Measurements from ENCODE around the gene RNF146. TPM values are rescaled to one million over a fixed set of nuclear protein-coding genes. Genes with fewer than 3 reads are reported as not detected.

Gene RNF146
- total and polyA plus RNA-seq, 9 of the 15 experiments (the other 6 are each of a cell fraction or from before 2014, with no cell fraction given), result 8.4 to 30.5 (median 17.5) TPM

DNA sequence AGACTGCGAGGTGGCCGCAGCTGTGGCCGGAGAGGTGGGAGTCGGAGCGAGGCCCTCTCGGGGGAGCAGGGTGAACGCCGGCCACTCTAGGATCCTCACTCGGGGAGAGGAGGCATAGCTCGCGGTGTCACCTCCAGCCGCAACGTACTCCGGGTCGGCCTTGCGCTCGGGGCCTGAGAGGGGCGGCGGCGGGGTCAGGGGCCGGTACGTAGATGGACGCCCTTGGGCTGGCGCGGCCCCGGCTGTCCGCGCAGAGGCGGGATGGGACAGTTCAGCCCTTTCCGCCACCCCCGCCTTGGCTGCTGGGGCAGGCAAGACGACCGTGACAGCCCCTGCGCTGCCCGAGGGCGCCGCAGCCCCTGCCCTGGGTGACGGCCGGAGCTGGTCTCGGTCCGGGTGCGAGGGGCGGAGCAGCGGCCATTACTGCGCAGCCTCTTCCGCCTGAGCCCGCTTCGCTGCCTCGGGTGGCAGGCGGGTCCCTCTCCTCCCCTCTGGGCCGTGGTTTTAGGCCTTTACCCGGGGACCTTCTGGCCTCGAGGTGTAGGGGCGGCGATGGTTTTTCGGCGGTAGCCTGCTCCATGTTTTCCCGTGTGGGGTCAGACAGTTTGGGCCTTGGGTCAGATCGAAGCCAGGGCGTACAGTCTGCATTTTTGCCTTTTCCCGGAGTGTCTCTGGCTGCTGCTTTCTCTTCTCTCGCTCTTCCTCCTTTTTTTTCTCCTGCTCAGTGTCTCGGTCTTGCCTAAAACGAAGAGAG lies 405 bp downstream of the RNF146 start (continued):
- TF ChIP-seq CTBP1 (IDR thresholded peaks at IDR 0.05; ENCODE audit: borderline replicate concordance) (peak; percentile 27; the same call in 1 of the 2 replicates), SAP30 (IDR thresholded peaks at IDR 0.05; ENCODE audit: borderline replicate concordance, insufficient read depth, low read depth, low read length, poor library complexity, severe bottlenecking) (peak; percentile 31), ZNF584 (CRISPR knock-in tag; IDR thresholded peaks at IDR 0.05; ENCODE audit: low read depth) (no peak), ATF1 (CRISPR knock-in tag; IDR thresholded peaks at IDR 0.05) (no peak), ATF1 (tag; IDR thresholded peaks at IDR 0.05) (peak; percentile 52; the same call in 1 of the 2 replicates), ZBTB7A (IDR thresholded peaks at IDR 0.05; ENCODE audit: borderline replicate concordance, control insufficient read depth, low read depth, low read length) (peak; percentile 31), RBFOX2 (IDR thresholded peaks at IDR 0.05; ENCODE audit: low read depth, low read length) (peak; percentile 98), SIX5 (IDR thresholded peaks at IDR 0.05; ENCODE audit: borderline replicate concordance in 1 of 2, insufficient read depth in 1 of 2, low read depth in 1 of 2, low read length in 2 of 2) (no peak), KLF13 (tag; IDR thresholded peaks at IDR 0.05; ENCODE audit: borderline replicate concordance, low read depth) (no peak), CBX1 (IDR thresholded peaks at IDR 0.05; ENCODE audit: low read depth) (peak; percentile 58), JUND (IDR thresholded peaks at IDR 0.05; ENCODE audit: borderline replicate concordance, low read depth, low read length) (no peak), JUND (tag; IDR thresholded peaks at IDR 0.05; ENCODE audit: borderline replicate concordance, low read depth, low read length) (no peak)
- TF ChIP-seq, protein P1, sequence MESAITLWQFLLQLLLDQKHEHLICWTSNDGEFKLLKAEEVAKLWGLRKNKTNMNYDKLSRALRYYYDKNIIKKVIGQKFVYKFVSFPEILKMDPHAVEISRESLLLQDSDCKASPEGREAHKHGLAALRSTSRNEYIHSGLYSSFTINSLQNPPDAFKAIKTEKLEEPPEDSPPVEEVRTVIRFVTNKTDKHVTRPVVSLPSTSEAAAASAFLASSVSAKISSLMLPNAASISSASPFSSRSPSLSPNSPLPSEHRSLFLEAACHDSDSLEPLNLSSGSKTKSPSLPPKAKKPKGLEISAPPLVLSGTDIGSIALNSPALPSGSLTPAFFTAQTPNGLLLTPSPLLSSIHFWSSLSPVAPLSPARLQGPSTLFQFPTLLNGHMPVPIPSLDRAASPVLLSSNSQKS (CRISPR knock-in tag; IDR thresholded peaks at IDR 0.05), result no peak
- TF ChIP-seq, protein P2, sequence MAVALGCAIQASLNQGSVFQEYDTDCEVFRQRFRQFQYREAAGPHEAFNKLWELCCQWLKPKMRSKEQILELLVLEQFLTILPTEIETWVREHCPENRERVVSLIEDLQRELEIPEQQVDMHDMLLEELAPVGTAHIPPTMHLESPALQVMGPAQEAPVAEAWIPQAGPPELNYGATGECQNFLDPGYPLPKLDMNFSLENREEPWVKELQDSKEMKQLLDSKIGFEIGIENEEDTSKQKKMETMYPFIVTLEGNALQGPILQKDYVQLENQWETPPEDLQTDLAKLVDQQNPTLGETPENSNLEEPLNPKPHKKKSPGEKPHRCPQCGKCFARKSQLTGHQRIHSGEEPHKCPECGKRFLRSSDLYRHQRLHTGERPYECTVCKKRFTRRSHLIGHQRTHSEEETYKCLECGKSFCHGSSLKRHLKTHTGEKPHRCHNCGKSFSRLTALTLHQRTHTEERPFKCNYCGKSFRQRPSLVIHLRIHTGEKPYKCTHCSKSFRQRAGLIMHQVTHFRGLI (CRISPR knock-in tag; IDR thresholded peaks at IDR 0.05), result no peak
- TF ChIP-seq, protein P3, sequence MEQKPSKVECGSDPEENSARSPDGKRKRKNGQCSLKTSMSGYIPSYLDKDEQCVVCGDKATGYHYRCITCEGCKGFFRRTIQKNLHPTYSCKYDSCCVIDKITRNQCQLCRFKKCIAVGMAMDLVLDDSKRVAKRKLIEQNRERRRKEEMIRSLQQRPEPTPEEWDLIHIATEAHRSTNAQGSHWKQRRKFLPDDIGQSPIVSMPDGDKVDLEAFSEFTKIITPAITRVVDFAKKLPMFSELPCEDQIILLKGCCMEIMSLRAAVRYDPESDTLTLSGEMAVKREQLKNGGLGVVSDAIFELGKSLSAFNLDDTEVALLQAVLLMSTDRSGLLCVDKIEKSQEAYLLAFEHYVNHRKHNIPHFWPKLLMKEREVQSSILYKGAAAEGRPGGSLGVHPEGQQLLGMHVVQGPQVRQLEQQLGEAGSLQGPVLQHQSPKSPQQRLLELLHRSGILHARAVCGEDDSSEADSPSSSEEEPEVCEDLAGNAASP (IDR thresholded peaks at IDR 0.05), result no peak
- TF ChIP-seq, protein P4, sequence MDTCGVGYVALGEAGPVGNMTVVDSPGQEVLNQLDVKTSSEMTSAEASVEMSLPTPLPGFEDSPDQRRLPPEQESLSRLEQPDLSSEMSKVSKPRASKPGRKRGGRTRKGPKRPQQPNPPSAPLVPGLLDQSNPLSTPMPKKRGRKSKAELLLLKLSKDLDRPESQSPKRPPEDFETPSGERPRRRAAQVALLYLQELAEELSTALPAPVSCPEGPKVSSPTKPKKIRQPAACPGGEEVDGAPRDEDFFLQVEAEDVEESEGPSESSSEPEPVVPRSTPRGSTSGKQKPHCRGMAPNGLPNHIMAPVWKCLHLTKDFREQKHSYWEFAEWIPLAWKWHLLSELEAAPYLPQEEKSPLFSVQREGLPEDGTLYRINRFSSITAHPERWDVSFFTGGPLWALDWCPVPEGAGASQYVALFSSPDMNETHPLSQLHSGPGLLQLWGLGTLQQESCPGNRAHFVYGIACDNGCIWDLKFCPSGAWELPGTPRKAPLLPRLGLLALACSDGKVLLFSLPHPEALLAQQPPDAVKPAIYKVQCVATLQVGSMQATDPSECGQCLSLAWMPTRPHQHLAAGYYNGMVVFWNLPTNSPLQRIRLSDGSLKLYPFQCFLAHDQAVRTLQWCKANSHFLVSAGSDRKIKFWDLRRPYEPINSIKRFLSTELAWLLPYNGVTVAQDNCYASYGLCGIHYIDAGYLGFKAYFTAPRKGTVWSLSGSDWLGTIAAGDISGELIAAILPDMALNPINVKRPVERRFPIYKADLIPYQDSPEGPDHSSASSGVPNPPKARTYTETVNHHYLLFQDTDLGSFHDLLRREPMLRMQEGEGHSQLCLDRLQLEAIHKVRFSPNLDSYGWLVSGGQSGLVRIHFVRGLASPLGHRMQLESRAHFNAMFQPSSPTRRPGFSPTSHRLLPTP (IDR thresholded peaks at IDR 0.05; ENCODE audit: borderline replicate concordance, extremely low read depth, insufficient read length), result no peak
